ENCODE data around the gene CCSAP.
"Not testable (repeated sequence)": the region's sequence is repeated elsewhere in the genome, so short reads cannot be mapped to it uniquely, and the experiment has no call there.

The CCSAP gene

GRCh38 chr1:229325853-229326487 is 16.9 kb downstream of the CCSAP start:
- no peak for DNase-seq (ENCODE audit: low spot score)

- no peak for DNase-seq (ENCODE audit: low spot score)
Measured at GRCh38 chr1:229325401-229325800, 17.4 kb downstream of the CCSAP start.

DNA sequence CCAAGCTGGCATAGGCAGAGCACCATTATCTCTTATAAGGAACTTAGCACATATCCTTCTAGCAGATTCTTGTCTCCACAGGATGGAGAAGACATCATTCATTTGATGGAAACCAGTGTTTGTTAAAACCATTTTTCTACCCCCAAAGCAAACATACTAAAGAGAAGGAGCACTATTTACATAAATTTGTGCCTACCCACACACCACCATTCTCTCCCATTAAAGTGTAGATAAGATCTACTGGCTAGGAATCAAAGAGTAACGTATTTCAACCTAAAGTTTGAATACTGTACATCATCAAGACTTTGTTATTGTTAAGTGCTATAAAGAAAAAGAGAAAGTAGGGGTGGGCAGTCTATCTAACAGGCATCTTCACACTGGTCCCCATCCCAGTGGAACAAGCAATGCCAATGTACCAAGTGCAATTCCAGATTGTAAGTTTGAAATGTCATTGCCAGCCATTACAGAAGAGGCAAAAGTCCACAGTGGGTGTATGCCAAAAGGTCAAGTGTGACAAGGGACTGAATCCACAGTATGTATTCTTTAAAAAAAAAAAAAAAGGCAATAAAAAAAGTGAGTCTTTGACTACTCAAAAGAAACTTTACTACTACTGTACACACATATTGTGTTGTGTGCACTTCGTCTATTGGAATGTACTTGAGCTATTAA is 18.8 kb downstream of the CCSAP start:
- DNase-seq (ENCODE audit: low spot score) = no peak

- DNase-seq (ENCODE audit: low spot score) = no peak
Measured at GRCh38 chr1:229323201-229323600, 19.6 kb downstream of the CCSAP start.

DNA sequence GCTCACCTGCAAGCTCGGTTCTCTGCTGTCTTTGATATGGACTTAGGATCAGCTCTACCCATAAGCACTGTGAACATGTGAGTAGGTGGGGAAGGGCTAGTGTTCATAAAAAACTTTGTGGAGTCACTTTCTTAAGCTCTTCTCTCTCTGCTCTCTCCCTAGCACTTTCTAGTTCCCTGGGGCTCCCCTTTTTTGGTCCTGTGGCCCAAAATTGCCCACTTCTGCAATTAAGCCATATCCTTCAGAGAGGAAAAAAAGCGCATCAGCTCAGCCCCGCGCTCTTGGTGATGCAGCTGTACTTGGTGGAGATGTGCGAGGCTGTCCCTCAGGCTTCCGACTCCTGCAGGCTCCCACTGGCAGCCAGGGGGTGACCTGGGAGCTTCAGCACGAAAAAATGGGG is 23.4 kb downstream of the CCSAP start:
- no peak for DNase-seq (ENCODE audit: low spot score)

DNA sequence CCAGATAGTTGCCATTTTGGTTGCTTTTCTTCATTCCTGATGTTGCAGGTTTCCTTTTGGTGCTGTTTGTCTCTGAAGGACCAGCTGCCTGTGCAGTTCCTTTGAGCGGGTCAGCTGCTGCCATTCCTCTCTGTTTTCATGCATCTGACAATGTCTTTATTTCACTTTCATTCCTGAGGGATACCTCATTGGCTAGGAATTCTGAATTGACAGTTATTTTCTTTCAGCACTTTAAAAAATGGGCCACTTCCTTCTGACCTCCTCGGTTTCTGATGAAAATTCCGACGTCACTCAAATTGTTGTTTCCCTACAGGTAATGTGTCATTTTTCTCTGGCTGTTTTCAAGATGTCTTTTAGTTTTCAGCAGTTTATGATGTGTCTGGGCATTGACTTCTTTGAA is 24.8 kb downstream of the CCSAP start:
- DNase-seq (ENCODE audit: low spot score) = no peak

GRCh38 chr1:229316166-229316565 is 26.7 kb downstream of the CCSAP start:
- no peak for DNase-seq (ENCODE audit: low spot score)

GRCh38 chr1:229310833-229311232 is 32.0 kb downstream of the CCSAP start:
- no peak for DNase-seq (ENCODE audit: low spot score)

- DNase-seq (ENCODE audit: low spot score) = no peak
Measured at GRCh38 chr1:229309684-229310083, 33.2 kb downstream of the CCSAP start.

- DNase-seq (ENCODE audit: low spot score) = no peak
Measured at GRCh38 chr1:229309074-229309473, 33.8 kb downstream of the CCSAP start.

DNA sequence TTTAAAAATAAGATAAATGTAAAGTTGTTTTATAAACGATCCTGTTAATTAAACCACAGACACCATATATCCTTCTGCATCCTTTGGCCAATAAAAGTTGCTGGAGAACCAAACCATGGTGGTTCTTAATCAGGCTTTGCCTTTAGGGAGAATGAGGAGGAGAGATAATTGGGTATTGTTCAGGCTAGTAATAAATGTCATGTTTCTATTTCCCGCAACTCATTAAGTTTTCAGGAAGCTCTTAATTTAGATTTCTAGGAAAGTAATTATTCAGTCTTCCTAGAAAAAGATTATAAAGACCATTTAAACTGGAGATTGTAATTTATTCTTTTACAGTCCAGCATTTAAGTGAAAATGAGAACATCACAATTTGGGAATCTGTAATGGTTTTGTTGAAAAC is 37.5 kb downstream of the CCSAP start:
- no peak for DNase-seq (ENCODE audit: low spot score)

- no peak for DNase-seq (ENCODE audit: low spot score)
Measured at GRCh38 chr1:229303855-229304254, 39.0 kb downstream of the CCSAP start.

DNA sequence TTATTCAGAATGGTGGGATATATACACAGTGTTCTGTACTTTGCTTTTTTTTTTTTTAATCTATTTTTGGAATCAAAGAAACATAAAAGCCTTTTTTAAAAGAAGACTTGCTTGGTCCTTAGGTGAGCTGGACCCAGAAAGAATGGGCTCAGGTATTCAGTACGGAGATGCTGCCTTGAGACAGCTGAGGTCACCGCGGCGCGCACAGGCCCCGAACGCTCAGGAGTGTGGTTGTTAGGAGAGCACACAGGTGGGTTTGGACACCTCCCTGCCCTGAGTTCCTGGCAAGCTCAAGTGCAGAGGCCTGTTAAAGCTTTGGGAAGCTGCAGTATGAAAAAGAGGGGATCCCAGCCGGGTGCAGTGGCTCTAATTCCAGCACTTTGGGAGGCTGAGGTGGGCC is 40.1 kb downstream of the CCSAP start:
- no peak for DNase-seq (ENCODE audit: low spot score)

DNA sequence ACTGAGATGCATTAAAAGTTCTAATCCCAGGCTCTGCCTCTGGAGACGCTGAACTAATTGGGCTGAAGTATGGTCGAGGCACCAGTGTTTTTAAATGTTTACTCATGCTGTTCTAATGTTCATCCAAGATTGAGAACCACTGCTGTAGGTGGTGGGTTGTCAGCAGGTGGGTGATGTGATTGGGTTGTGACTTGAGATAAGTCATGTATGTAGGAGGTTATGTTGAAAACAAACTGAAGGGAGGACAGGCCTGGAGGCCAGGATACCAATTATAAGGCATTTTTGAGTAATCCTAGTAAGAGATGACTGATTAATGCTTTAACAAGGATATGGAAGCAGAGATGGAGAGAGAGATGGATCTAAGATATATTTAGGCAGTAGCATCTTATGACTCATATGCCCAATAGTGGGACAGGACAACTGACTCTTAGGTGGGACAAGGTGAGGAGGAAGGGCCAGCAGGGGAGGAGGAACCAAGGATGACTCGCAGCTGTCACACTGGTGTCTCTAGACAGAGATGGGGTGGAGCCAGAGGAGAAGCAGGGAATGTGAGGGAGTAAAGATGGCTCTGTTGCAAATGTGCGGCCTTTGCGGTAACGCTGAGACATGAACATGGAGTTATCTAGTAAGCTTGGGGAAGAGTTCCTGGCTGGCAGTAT is 42.6 kb downstream of the CCSAP start:
- no peak for DNase-seq (ENCODE audit: low spot score)

DNA sequence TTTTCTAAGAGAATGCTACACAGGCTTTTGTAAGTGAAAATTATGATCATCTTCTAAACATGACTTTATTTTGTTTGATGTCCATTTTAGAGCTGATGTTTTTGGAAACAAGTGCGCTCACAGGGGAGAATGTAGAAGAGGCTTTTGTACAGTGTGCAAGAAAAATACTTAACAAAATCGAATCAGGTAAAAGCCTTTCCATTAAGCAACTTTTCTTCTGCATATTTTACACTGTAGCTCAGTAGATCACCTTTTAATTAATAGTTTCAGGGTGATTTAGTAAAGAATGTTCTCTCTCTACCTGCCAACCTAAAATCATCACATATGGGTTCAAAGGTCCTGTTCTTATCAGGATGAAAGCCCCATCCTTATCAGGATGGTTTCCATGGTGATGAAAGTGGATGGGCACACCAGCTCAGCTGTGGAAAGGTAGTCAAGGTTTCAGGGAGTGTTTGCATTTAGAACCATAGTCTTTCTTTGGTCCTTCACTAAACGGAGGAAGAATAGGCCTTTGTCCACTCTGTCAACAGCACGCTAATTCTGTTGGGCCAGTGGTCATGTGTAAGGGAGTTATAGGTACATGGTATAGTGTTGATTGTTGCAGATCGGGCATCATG is 43.9 kb downstream of the CCSAP start:
- DNase-seq (ENCODE audit: low spot score) = peak; percentile 10

GRCh38 chr1:229298420-229298819 is 44.4 kb downstream of the CCSAP start:
- DNase-seq (ENCODE audit: low spot score) = no peak

- DNase-seq (ENCODE audit: low spot score) = no peak
Measured at GRCh38 chr1:229297746-229298145, 45.1 kb downstream of the CCSAP start.

DNA sequence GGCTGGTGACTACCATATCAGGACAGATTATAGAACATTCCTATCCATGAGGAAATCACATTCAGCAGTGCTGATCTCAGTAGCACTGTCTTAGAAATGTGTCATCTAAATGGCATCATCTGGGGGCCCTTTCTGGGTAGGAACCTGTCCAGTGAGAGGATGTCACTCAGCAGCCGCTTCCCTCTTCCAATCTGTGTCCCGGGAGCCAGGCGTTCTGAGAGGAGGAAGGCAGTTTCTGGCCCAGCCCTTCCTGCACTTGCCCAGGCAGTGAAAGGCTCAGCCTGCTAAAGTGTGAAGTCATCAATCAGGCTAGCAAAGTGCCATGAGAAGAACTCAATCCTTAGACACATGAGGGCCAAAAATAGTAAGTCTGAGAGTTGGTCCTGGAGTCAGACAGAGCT is 46.3 kb downstream of the CCSAP start:
- DNase-seq (ENCODE audit: low spot score) = no peak

DNA sequence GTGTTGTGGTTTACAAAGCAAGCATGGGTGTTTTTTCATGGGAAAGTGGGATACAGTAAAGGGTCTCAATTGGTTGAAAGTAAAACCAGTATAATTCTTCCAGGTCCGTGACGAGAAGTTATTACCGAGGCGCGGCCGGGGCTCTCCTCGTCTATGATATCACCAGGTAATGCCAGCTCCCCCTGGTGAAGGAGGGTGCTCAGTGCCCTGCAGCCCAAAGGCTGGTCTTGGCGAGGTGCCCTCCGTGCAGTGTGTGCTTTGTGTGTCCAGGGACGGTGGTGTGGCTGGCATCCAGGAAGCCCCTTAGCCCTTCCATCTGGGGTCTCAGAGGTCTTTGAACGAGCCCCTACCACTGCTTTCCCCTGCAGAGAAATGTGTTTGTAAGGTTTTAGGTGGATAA is 47.1 kb downstream of the CCSAP start:
- DNase-seq (ENCODE audit: low spot score) = no peak

DNA sequence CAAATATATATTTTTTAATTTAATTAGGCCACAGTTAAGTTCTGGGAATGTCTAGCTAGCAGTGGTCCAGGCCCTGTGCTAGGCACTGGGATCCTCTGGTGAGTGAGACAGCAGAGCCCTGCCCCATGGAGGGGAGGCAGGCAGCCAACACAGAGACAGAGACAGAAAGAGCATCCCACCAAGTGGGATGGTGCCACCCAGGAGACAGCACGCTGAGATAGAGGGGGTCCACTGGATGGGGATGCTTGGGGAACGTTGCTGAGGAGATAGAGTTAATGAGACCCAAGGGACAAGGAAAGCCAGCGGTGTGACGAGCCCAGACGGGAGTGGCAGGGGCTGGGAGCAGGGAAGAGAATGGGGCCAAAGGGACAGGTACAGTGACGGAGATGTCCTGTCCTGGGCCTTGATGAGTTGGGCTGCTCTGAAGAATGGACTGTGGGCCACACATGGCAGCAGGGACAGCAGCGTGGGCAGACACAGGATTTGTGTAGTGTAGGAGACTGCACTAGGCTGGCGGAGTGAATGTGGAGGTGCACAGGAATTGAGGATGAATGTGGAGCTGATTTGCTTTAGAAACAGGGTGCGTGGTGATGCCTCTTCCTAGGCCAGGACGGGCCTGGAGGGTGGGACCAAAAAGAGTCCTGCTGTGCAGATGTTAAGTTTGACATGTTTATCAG is 49.2 kb downstream of the CCSAP start:
- peak; percentile 15 for DNase-seq (ENCODE audit: low spot score)

GRCh38 chr1:229291686-229292085 is 51.2 kb downstream of the CCSAP start:
- not testable (repeated sequence) for DNase-seq (ENCODE audit: low spot score)

DNA sequence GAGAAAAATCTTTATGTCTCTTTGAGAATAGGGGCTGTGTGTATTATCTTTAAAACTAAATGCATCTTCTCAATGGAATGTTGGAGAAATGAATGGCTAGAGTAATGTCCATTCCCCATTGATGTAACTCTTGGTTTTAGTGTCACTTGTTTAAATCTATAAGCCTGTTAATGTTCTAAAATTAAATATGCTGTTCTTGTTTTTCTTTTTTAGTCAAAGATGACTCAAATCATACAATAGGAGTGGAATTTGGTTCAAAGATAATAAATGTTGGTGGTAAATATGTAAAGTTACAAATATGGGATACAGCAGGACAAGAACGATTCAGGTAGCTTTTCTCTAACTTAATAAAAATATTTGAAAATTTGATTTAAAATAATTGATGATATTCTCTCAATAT is 54.3 kb downstream of the CCSAP start:
- no peak for DNase-seq (ENCODE audit: low spot score)
